Epithelial cell of prostate (primary cell): ENCODE results near the gene TSHZ2.
"Not testable (repeated sequence)": the region's sequence is repeated elsewhere in the genome, so short reads cannot be mapped to it uniquely, and the experiment has no call there.

ENCODE experiments used
- DNase-seq: peaks from one replicate; pipeline ENCODE4 v3.0.0-alpha.2; 2011; ENCODE audit warnings: low read depth, low spot score
- H3K27ac ChIP-seq: fragments of 450-650 bp; 2 replicates; pipeline ENCODE4 v1.5.1; 2017; ENCODE audit warnings: mild to moderate bottlenecking

Gene TSHZ2

DNA sequence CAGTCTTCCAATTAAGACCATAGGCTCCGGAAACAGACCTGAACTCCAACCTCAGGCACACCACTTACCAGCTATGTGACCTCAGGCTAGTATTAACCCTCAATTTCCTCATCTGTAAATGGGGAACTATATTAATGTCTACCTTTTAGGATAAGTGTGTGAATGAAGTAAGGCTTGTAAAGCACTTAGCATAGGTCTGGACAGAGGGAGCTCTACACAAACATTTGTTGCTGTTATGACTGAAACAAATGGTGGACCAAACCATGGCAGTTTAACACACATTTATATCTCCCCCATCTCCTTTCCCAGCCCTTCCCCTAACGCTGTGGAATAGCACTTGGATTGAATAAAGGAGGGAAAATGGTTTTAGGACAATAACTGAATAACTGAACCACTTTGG is 48.7 kb downstream of the TSHZ2 start:
- DNase-seq: no peak
- no peak overlapping the region for H3K27ac ChIP-seq

DNA sequence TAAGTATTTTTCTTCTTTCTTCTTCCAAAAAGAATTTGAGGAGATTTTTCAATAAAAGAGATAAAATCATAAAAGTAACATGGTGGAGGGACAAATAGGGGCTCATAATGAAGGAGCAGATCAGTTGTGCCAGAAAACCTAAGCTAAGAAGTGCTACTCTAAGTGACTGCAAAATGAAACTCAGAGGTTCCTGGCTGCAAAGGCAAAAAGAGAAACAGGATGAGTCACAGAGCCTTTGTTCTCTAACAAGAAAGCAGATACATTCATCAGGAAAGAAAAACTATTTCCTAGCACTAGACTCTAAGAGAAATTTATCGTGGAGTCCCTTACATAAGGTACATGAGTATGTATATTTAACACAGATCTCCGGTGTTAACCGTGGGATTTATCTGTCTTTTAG is 49.8 kb downstream of the TSHZ2 start:
- no peak overlapping the region for H3K27ac ChIP-seq
- DNase-seq: no peak

DNA sequence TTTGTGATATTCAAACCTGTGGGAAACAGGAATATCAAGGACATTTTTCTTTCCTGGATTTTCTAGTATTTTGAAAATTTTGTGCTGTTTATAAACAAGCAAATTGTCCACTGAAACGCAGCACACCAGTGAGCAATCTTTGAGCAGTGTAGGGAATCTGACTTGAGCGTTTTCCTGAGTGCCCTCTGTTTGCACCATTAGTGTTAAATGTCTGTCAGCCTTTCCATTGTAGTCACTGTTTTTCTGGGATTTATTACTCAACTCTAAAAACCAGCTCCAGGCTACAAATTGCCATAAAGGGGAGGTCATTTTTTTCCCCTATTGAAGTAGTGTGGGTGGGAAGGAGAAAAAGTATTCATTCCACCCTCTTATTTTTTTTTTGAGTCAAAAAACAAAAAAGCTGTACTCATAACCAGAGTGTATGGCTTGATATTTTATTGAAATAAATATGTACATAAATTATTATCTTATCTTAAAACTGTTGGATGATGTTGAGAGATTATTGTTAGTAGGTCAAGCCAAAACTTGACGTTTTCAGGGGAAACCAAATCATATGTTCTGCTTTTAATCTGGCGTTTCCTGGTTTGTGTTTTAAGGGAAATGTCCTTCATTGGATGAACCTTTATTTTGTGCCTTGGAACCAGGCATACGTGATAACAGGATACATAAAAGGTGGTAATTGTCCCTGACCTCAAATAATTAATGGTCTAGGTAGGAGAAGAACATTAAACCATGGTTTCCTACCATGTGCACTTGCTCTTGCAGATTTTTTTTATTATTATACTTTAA is 51.8 kb downstream of the TSHZ2 start:
- no peak for DNase-seq
- no peak overlapping the region for H3K27ac ChIP-seq

DNA sequence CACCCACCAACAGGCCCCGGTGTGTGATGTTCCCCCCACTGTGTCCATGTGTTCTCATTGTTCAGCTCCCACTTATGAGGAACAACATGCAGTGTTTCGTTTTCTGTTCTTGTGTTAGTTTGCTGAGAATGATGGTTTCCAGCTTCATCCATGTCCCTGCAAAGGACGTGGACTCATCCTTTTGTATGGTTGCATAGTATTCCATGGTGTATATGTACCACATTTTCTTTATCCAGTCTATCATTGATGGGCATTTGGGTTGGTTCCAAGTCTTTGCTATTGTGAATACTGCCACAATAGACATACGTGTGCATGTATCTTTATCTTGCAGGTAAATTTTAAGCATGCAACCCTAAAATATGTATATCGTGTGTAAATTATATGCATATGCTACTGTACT is 52.5 kb downstream of the TSHZ2 start:
- not testable (repeated sequence) for H3K27ac ChIP-seq, DNase-seq

DNA sequence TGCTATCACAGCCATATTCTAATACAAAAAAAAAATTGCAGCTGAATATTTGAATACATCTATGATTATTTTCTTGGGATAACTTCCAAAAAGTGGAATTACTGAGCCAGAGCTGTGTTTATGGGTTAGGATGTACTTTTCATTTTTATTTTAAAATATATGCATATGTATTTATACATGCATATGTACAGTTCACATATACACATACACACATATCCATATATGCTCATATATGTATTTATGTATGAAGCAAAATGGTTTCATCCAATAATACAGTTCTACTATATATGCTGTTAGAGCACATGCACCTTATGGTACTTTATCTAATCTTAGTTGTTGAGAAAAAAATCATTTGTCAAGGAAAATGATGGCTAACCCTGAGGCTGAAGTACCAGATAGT is 54.9 kb downstream of the TSHZ2 start:
- DNase-seq: no peak
- no peak overlapping the region for H3K27ac ChIP-seq

DNA sequence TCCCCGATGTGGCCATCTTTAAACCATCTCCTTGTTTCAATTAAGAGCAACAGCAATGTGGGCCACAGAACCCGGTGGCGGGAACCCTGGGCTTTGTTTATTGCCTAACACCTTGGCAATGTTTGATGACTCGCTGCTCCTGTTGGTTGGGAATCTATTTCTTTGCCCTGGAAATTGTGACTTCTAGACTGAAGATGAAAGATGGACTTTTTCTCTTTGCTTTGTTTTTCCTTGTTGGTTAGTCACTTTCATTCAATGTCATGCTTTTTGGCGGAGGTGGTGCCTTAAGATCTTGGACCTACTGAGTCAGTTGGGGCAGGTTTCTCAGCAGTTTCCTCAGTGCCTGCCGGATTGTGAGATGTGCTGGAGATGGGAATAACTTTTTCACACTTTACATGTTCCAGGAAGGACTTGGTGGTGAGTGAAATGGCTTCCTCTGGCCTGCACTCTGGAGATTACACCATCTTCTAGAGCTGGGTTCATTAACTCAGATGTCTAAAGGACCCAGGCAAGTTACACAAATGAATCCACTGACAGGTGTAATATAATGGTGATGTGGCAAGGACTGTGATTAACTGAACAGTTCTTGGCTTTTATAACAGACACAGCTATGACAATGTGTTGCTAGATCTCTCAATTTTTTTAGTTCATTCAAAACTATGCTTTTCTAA is 56.3 kb downstream of the TSHZ2 start:
- H3K27ac ChIP-seq: no peak overlapping the region
- no peak for DNase-seq

DNA sequence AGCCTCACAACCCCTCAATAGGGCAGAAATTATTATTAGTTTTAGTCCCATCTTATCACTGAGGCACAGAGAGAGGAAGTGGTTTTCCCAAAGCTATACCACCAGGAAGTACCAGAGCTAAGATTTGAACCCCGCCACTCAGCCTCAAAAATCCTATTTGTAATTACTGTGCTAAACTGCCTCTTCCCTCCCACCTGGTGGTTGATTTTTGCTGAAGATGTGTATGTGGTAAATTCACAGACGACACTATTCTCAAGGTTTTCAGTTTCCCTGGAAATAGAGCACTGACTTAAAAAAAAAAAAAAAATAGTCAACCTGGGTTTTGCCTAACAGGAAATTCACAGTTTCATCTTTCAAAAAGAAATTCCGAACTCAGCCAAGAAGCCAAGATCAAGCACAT is 57.9 kb downstream of the TSHZ2 start:
- no peak overlapping the region for H3K27ac ChIP-seq
- no peak for DNase-seq

DNA sequence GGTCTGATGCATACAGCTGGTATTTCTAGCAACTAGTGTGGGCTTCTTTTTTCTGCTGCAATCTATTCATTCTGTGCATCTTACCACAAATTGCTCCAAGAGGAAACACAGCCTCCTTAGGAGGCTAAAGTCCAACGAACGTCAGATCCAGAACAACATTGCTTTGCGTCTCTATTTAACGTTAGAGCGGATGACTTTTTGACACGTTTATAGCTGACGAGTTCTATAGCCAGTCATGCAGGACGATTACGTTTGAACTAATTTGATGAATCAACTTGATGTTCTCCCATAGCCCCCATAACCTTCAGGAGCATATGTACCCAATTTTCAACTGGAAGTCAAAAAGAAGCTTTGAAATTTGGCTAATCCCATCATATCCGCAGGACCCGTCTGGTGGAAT is 59.9 kb downstream of the TSHZ2 start:
- DNase-seq: no peak
- H3K27ac ChIP-seq: no peak overlapping the region

DNA sequence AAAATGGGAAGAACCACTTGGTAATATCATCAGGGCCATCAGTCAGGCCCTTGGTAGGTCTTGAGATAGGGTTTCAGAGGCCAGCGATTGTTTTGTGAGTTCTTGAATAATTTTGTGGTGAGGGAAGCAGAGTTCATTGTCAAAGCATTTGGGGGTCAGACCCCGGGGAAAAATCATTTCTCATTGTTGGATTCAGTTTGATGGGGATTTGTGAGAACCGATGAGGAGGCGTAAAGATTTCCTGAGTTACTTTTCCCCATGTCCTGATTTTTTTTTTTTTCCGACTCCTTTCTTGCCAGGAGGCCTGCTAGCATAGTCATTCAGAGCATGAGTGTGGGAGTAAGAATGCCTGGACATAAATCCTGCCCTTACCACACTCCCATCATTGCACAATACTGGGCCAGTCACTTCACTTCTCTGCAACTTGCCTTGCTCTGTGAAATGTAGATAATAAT is 60.3 kb downstream of the TSHZ2 start:
- H3K27ac ChIP-seq: no peak overlapping the region

DNA sequence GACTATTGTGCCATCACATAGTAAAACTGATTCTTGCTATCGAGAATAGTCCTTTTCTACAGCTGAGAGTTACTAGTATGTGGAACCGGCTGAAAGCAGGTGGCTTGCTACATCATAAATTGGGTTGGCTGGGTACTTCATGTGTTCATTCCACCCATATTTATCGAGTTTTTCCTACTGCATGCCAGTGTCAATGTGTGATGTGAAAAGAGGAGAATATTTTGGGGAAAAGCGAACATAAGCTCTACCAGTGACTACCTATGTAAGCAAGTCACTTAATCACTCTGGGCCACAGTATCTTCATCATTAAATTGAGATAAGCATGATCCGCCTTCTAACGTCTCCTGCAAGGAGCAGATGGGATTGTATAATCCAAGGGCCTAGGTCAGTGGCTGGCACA is 61.0 kb downstream of the TSHZ2 start:
- DNase-seq: no peak
- no peak overlapping the region for H3K27ac ChIP-seq

More for the DNA sequence above, 60.3 kb downstream of the TSHZ2 start:
- peak; percentile 45 for DNase-seq

DNA sequence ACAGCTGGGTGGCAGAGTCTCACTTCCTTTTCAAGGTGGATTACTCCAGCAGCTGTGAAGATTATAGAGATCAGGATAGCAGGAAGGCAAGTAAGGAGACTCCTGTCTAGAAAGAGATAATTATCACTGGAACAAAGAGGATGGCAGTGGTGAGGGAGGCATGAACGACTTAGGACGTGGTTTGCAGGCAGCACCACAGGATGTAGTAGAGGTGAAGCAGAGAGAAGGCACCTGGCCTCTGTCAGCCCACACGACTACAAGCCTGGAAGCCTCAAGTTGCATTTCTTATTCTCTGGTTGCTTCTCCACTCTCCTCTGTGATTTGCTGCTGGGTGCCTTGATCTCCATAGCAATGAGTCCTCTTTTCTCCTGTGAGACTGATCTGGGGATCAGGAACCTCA is 62.7 kb downstream of the TSHZ2 start:
- H3K27ac ChIP-seq: no peak overlapping the region
- DNase-seq: no peak

DNA sequence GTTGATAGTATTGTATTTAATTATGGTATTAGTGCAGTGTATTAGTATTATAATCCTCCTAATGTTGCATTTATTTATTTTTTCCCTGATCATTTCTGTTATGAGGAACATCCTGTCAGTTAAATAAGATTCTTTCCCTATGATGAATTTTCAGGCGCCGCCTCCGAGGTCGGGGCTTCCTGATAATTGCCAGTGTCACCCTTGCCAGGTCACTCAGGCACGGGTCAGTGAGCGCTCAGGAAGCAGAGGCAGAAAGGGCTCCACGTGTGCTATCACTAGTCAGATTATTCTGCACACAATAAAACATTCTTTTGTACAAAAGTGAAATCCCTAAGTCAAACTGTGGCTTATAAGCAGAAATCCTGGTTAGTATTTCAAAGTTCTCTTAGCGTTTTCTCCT is 64.8 kb downstream of the TSHZ2 start:
- DNase-seq: no peak
- H3K27ac ChIP-seq: no peak overlapping the region

DNA sequence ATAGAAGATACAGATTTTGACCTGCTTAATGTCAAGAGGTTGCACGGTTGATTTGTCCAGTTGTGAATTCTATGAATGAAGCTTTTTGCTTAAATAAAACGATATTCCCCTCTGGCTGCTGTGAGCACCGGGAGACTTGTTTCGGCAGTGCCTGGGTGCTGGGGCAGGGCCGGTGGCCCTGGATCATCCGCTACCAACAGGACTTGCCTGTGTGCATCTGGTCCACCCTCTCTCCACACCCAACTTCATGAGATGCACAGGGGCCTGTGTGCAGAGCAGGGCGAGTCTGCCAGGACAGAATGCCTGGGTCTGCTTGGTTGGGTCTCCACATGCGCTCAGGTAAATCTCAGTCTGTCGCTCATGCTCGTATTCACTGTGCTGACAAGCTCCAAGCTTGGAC is 65.5 kb downstream of the TSHZ2 start:
- DNase-seq: no peak
- no peak overlapping the region for H3K27ac ChIP-seq

DNA sequence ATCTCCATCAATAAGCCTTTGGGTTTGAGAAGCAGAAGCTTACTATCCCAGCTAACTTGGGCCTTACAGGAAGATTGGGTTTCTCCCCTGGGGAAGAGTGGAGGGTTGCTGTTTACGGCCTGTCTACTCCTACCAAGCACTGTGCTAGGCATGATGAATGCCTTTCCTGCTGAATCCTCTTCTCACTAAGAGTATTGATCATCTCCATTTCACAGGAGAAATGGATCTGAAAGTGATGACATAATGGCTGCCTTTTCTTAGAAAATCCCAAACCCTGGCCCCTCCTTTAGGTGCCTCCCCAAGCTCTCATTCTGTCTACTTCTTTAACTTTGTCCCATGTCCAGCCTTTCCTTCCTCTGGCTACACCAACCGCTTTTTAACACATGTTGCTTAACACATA is 66.1 kb downstream of the TSHZ2 start:
- no peak for DNase-seq
- H3K27ac ChIP-seq: no peak overlapping the region

DNA sequence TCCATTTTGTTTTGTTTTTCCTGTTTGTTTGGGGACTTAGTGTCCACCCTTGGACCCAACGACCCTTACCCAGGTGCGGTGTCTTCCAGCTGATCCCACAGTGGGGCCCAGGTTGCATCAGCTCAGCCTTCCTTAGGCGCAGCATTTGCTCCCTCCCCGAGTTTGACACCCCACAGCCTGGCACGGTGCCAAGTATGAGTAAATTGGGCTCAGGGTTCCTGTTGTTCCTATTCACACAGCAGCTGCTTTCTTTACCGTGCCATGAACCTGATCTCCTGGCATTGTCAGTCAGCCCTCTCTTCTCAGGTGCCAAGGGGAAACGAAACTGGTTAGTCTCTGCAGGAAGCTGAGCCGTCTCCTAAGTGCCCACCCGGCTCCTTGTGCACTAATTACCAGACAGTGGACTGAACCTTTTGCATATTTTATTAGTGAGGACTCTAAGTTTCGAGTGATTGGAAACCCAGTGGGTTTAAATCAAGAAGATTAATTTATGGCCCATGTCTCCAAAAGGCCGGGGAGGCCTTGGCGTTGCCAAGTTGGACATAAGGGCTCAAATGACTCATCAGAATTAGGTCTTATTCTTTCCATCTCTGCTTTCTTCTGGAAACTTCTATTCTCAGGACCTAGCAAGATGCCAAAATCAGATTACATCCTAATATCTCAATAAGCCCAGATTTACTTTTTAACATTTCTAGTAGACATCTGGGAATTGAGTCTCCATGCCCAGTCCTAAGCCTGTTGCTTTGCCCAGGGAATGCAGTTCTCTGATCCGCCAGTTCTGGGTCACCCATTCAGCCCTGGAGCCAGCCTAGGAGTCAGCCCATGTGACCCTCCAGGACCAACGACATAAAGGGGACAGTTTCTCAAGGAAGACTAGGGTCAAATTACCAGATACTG is 68.8 kb downstream of the TSHZ2 start:
- no peak overlapping the region for H3K27ac ChIP-seq
- DNase-seq: no peak

DNA sequence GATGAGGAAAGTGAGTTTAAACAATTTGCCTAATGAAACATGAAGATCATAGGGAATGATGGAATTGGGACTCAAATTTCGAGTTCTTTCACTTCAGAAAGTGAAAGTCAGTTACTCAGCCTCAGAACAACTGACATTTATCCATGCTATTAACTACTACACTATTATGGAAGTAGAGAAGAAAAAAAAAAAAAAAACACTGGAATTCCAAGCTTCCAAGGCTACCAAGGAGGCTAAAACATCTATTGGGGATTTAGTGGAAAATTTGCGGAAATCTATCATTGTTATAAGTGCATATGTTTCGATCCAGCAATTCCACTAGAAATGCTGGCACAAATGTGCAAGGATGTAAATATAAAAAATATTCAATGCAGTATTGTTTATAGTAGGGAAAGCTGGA is 70.4 kb downstream of the TSHZ2 start:
- DNase-seq: no peak
- H3K27ac ChIP-seq: no peak overlapping the region

DNA sequence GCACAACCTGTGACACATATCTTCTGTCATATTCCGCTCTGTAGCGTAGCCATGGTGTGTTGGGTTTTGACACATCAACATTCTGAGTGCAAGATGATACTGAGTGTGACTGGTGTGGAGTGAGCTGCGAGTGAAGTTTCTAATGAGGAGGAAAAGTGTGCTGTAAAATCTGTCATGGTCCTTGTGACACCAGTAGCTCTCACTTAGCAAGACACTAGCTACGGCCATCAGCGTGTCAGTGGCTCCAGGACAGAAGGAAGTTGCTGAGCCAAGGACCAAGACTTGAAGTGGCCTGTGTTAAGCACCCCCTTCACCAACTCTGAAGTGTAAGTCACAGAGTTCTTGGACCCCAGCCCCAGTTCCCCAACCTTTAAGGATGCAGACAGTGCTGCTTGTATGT is 72.1 kb downstream of the TSHZ2 start:
- no peak overlapping the region for H3K27ac ChIP-seq
- no peak for DNase-seq

DNA sequence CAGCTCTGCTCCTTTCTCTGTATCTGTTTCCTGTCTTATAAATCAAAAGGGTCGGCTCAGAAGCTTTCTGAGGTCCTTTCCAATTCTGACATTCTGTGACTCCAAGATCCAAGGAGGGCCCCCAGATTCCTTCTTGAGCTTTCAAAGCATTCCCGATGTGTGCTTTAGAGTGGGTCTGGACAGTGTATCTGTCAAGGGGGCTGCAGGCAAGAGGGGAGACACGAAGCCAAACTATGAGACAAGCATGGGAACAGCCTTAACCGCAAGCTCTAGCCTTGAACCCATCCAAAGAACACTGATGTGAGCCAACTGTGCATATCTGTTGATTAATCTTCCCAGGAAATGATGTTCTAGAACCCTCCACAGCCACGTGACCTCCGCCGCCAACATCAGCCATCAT is 73.8 kb downstream of the TSHZ2 start:
- DNase-seq: no peak
- H3K27ac ChIP-seq: no peak overlapping the region

DNA sequence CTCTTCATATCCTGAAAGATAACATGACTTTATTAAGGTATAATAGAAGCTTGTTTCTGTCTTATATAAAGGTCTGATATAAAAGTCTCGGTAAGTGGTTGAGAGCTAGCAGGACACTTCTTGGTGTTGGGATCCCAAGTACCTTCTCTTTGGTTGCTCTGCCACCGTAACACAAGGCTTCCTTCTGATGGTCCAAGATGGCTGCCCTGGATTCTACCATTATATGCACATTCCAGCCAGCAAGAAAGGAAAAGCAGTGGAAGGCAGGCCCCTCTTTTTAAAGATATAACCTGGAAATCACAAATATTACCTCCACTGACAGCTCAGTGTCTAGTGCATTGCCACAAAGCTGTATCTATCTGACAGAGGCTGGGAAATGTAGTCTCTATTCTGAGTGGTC is 75.0 kb downstream of the TSHZ2 start:
- H3K27ac ChIP-seq: no peak overlapping the region
- no peak for DNase-seq

DNA sequence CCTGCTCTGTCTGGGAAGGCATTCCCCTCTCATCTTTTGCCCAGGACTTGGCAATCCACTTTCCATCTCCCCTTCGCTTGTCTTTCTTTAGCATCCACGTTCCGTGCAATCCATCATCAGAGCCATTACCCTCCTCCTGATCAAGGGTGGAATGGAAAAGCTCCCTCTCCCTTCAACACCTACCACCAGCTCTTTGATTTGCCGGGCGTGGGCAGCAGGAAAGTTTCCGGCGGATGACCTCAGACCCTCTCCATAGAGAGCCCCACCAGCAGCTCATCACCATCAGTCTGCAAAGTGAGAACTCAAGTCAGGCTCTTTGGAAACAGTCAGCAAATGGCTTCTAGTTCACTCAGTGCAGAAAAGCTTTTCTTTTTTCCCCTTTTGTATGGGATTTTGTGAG is 76.2 kb downstream of the TSHZ2 start:
- H3K27ac ChIP-seq: no peak overlapping the region
- DNase-seq: no peak

DNA sequence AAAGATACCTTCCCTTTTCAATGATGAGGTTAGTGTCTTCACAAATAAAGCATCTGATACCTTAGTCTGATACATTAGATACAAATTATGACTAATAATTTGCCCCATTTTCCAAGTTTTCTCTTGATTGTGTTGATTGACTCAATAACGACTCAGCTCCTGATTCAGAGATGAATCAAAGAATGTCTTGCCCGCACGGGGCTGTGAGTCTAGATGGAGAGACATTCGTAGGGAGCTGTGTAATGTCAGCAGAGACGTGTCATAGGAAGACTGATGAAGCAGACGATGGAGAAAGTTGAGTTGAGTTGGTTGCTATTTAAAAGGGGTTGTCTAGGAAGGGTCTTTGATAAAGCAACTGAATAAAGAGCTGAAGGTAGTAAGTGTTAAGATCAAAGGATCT is 78.2 kb downstream of the TSHZ2 start:
- DNase-seq: no peak
- no peak overlapping the region for H3K27ac ChIP-seq
